GM23338 (cell line): ENCODE measurements around the gene SLC6A19.

ENCODE experiments used
- CTCF ChIP-seq, 2 experiments: fragments of 200-600 bp in 1 of 2; sonication (generic) in 1 of 2; conservative IDR thresholded peaks; 2 replicates each; pipeline versions ENCODE4 v1.5.1 to v1.6.1; 2016 to 2017; ENCODE audit warnings: antibody characterized with exemption in 2 of 2, low read depth in 2 of 2, mild to moderate bottlenecking in 2 of 2, moderate library complexity in 1 of 2
- EZH2 ChIP-seq: fragments of 200-600 bp; sonication (generic); IDR thresholded peaks from one replicate; pipeline ENCODE4 v1.8.0; 2017; ENCODE audit warnings: antibody characterized with exemption, mild to moderate bottlenecking, low read depth; ENCODE audit not compliant: unreplicated experiment

DNA sequence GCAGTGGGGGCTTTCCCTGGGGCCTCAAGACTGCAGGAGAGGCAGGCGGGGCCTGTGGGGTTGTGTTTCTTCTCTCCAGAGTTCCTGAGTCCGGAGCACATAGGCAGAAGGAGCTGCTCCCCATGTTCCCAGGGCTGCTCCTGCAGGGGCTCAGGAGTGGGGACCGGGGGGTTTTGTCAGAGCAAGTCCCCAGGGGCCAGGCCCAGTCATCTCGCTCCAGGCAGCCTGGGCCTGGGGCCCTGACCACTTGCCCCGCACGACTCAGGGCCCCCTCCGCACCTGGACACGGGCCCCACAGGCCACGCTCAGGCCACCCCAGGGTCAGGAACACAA is 22.0 kb upstream of the SLC6A19 start:
- TF ChIP-seq EZH2 (no peak), CTCF (conservative IDR thresholded peaks at IDR 0.05; ENCODE audit: low read depth in 2 of 2) (no peak)
